DMS53 treated with DMSO at 0.1 percent for 48 hours (cell line): ENCODE results near the gene MNS1.
A peak's percentile ranks its signal among the peaks of the same experiment; 100 is the strongest.
"Not testable (repeated sequence)": the region's sequence is repeated elsewhere in the genome, so short reads cannot be mapped to it uniquely, and the experiment has no call there.

Experiments used
- DNase-seq: peaks from one replicate; lab custom pipeline; 2025; ENCODE audit not compliant: unreplicated experiment; lab: John Stamatoyannopoulos, UW

MNS1 gene, protein sequence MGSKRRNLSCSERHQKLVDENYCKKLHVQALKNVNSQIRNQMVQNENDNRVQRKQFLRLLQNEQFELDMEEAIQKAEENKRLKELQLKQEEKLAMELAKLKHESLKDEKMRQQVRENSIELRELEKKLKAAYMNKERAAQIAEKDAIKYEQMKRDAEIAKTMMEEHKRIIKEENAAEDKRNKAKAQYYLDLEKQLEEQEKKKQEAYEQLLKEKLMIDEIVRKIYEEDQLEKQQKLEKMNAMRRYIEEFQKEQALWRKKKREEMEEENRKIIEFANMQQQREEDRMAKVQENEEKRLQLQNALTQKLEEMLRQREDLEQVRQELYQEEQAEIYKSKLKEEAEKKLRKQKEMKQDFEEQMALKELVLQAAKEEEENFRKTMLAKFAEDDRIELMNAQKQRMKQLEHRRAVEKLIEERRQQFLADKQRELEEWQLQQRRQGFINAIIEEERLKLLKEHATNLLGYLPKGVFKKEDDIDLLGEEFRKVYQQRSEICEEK

GRCh38 chr15:56464893-56465520 lies at the start of gene MNS1:
TSS of gene MNS1 (minus strand) at chr15:56465137. CDS start at chr15:56464972, 165 bp downstream.
- peak; percentile 93 for DNase-seq

- DNase-seq = peak; percentile 54
Measured at GRCh38 chr15:56496635-56497034, 31.7 kb upstream of the MNS1 start.

- no peak for DNase-seq
Measured at GRCh38 chr15:56495533-56495932, 30.6 kb upstream of the MNS1 start.

DNA sequence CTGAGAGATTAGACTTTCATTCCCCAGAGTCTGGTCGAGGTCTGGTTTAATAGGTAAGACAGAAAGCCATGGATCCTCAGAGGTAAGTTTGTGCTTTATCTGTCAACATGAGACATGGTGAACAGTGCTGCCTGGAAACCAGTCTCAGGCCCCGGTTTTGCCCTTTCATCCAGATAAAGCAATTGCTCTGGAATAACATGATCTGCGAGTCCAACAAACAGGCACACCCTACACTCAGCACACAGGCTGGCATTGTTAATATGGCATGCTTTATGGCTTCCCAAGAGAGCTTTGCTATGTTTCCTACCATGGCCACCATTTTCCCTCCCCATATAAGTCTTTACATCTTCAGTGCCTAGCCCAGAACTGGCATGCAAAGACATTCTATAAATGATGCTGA lies 30.1 kb upstream of the MNS1 start:
- DNase-seq = no peak

- DNase-seq = no peak
Measured at GRCh38 chr15:56492791-56493555, 28.0 kb upstream of the MNS1 start.

- no peak for DNase-seq
Measured at GRCh38 chr15:56492236-56492635, 27.3 kb upstream of the MNS1 start.

DNA sequence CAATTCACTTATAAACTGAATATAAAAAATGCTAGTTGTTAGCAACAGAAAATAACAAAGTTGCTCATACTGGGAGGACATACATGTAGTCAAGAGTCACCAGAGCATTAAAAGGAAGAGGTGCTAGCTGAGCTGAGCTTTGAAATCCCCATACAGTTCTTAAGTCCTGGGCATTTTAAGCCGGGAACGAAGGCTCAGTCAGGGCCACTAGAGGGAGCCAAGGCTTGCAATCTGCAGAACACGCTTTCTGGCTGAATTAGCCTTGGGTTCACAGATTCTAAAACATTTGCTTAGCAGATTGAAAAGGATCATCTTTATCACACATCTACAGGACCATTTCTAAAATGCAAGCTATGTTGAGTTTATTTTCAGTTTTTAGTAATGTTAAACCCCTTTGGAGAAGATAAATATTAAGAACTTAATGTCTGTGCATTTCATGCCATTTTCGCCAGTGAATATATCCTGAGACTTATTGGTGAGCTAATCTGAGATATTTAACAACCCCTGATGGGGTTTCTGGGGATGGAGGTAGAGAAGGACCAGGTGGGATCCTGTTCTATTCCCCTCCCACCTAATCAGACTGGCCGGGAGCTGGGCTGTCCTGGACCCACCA lies 26.3 kb upstream of the MNS1 start:
- DNase-seq = peak; percentile 66

GRCh38 chr15:56490461-56490860 lies 25.5 kb upstream of the MNS1 start:
- no peak for DNase-seq

GRCh38 chr15:56486206-56486605 lies 21.3 kb upstream of the MNS1 start:
- not testable (repeated sequence) for DNase-seq

DNA sequence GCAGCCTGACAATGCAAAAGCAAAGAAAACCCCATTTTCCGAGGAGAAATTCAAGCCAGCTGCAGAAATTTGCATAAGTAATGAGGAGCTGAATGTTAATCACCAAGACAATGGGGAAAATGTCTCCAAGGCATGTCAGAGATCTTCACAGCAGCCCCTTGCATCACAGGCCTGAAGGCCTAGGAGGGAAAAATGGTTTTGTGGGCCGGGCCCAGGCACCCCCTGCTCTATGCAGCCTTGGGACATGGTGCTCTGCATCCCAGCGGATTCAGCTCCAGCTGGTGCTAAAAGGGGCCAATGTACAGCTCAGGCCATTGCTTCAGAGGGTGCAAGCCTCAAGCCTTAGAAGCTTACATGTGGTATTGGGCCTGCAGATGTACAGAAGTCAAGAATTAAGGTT lies 20.5 kb upstream of the MNS1 start:
- DNase-seq = not testable (repeated sequence)

DNA sequence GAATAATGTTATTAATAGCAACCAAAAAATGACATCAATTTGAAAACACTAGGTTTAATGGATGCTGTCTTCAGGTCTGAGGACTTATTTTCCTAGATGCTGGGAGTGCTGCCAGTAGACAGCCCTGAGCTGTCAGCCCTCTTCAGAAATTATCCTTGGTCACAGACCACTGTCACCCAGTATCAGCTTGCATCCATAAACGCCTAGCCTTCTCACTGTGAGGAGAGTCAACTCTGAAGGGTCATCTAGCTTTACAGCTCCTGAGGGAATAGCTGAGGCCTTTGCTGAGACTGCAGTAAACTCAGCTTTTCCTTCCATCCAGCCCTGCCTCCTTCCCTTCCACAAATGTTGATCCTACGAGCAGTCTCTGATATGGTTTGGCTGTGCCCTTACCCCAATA lies 19.4 kb upstream of the MNS1 start:
- DNase-seq = no peak

- no peak for DNase-seq
Measured at GRCh38 chr15:56475351-56475750, 10.4 kb upstream of the MNS1 start.

- no peak for DNase-seq
Measured at GRCh38 chr15:56473017-56473416, 8.1 kb upstream of the MNS1 start.

DNA sequence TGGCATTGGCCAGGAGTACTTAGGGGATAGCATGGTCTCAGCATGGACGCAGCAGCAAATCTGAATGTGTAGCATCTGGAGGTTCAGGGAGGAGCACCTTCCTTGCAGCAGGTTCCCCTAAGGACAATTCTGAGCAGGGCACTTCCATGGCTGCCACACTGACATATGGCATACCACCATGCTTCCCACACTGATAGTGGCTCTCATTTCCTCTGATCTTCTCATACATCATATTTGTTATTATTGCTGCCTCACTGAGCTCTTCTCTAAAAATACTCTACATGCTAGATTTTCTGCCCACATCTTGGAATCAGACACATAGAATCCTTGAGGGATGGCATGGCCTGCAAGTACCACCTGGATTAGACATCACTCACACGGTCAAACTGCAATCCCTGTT lies 7.3 kb upstream of the MNS1 start:
- DNase-seq = no peak

- DNase-seq = no peak
Measured at GRCh38 chr15:56471440-56472069, 6.6 kb upstream of the MNS1 start.

GRCh38 chr15:56469483-56469882 lies 4.5 kb upstream of the MNS1 start:
- no peak for DNase-seq

DNA sequence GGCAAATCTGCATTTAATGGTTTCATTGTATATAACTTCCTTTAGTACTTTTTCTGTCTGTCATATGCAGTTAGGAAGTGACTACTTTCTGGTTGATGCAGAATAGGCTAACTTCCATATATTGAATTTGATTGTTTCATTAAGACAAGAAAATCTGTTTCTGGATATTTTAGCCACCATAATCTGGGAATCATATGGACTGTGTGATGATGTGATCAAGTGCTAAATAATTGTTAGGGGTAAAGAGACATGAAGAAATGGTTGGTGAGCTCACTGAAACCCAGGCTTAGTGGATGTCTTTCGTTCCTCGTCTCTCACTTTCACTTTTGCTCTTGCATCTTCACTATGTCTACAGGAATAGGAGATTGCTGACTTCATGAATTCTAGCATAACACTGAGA lies 3.5 kb upstream of the MNS1 start:
- DNase-seq = peak; percentile 11

- no peak for DNase-seq
Measured at GRCh38 chr15:56467616-56468015, 2.7 kb upstream of the MNS1 start.

- DNase-seq = no peak
Measured at GRCh38 chr15:56460947-56461346, 4.0 kb downstream of the MNS1 start.

- no peak for DNase-seq
Measured at GRCh38 chr15:56460071-56460470, 4.9 kb downstream of the MNS1 start.

DNA sequence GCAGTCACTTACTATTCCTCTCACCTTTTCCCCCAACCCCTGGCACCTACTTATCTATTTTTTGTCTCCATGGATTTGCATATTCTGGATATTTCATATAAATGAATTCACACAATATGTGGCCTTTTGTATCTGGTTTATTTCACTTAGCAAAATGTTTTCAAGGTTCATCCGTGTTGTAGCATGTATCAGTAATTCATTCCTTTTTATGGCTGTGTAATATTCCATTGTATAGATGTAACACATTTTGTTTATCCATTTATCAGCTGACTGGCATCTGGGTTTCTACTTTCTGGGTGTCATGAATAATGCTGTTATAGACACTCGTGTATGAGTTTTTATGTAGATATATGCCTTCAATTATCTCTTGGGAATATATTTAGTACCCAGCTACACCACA lies 5.8 kb downstream of the MNS1 start:
- no peak for DNase-seq
